PC-9 (cell line): ENCODE results near the gene SAMD13.

Source experiments
- CTCF ChIP-seq: fragments of 200-600 bp; sonication (generic); conservative IDR thresholded peaks from 2 replicates; pipeline ENCODE4 v1.6.1; 2017; ENCODE audit warnings: mixed run types, antibody characterized with exemption, mild to moderate bottlenecking, moderate library complexity
- EZH2 ChIP-seq: fragments of 200-600 bp; sonication (generic); IDR thresholded peaks from 2 replicates; pipeline ENCODE4 v1.8.0; 2017; ENCODE audit warnings: antibody characterized with exemption, low read depth

- no peak for TF ChIP-seq CTCF
- TF ChIP-seq EZH2, result no peak
Observed at GRCh38 chr1:84350104-84350503, 48.6 kb downstream of the SAMD13 start.
